Ovary (tissue), 9 donors: ENCODE measurements around the gene CETN1. TPM values are rescaled to one million over a fixed set of nuclear protein-coding genes. Genes with fewer than 3 reads are reported as not detected.

ENCODE experiments used
- DNase-seq, 5 donors: peaks; one replicate each; pipeline ENCODE4 v3.0.0-alpha.2; 2019 to 2020
- H3K27ac ChIP-seq, 2 donors: fragments of 200-600 bp; one replicate each; pipeline versions ENCODE4 v1.5.1 to v1.8.0; 2019 to 2022
- H3K27me3 ChIP-seq: fragments of 200-600 bp; one replicate; pipeline ENCODE4 v1.8.0; 2022
- H3K36me3 ChIP-seq: fragments of 200-600 bp; sonication (generic); one replicate; pipeline ENCODE4 v1.5.1; 2019
- H3K4me1 ChIP-seq: one replicate; pipeline ENCODE4 v1.8.1; 2013; ENCODE audit warnings: mild to moderate bottlenecking, moderate library complexity; ENCODE audit not compliant: insufficient read depth
- H3K4me3 ChIP-seq: fragments of 200-600 bp; sonication (generic); one replicate; pipeline ENCODE4 v1.5.1; 2017
- H3K9me3 ChIP-seq, 2 donors: fragments of 200-600 bp in 1 of 2; sonication (generic) in 1 of 2; one replicate each; pipeline versions ENCODE4 v1.5.1 to v1.8.1; 2013 to 2019; ENCODE audit warnings: mild to moderate bottlenecking in 1 of 2, moderate library complexity in 1 of 2
- CTCF ChIP-seq, 3 donors: fragments of 450-650 bp in 2 of 3; fragments of 200-600 bp in 1 of 3; IDR thresholded peaks; one replicate each; pipeline versions ENCODE4 v1.5.1 to v1.8.0; 2016 to 2022; ENCODE audit warnings: antibody characterized with exemption in 3 of 3, mild to moderate bottlenecking in 1 of 3
- EP300 ChIP-seq: sonication (generic); formaldehyde crosslinking; IDR thresholded peaks from one replicate; pipeline ENCODE4 v1.6.1; 2017; ENCODE audit warnings: antibody characterized with exemption
- POLR2A ChIP-seq: fragments of 450-650 bp; IDR thresholded peaks from one replicate; pipeline ENCODE4 v1.6.1; 2017; ENCODE audit warnings: antibody characterized with exemption, mild to moderate bottlenecking, moderate library complexity
- WGBS, 3 donors: extraction: QIAGEN DNeasy Blood & Tissue Kit in 1 of 3; methylation state at CpG; one replicate each; pipeline versions ENCODE4 v1.1.5 to v1.1.7; 2013 to 2017; 5-methylcytosine and 5-hydroxymethylcytosine counted together
- intact Hi-C, 4 donors: fragments of 100-400 bp; cut with DNase I; formaldehyde crosslinking; loops; one replicate each; pipeline versions ENCODE4 v1.11.0 to v1.15.1; 2022 to 2023
- polyA plus RNA-seq, 2 donors: library from polyadenylated mRNA; stranded (reverse); fragments of 200-250 nt in 1 of 2; fragments of 350-450 nt in 1 of 2; fragmentation: Illumina TruSeq in 1 of 2; extraction: RNeasy Lipid Tissue Mini Kit (QIAGEN cat#74804) in 1 of 2; gene quantifications; one replicate each; pipeline ENCODE4 v1.2.3, GENCODE V29; 2013 to 2014
- total RNA-seq, 7 donors: library from RNA; depleted of rRNA in 2 of 7; stranded (reverse); fragments of >200 nt in 2 of 7; fragmentation: NEBNext Ultra II Directional in 3 of 7; extraction: Animal tissue kit (Norgen Biotek cat#: 25700) in 3 of 7; gene quantifications; one replicate each; pipeline versions ENCODE4 v1.1.0 to v1.2.4, GENCODE V29; 2016 to 2023
- donor health status: DM: no; HTN: no; CAD: no; lungs with moderate emphysema.
- donor health status: DM: no; HTN: no; CAD: no.
- donor health status: Bipolar disorder and iron deficiency.
- donor health status: DM: yes; HTN: yes; CAD: no.
- donor health status: DM: no; HTN: no; CAD: no.
- donor health status: DM: yes; HTN: yes; CAD: no.

CETN1 gene
- total and polyA plus RNA-seq, 9 donors: not detected

- no peaks in the 10 kb centered on the region for H3K36me3 ChIP-seq
- H3K4me3 ChIP-seq: no peak overlapping the region
- H3K27ac ChIP-seq: no peak overlapping the region
- intact Hi-C loops: loop anchor here (5.0 to 10.0 kb wide), 3 partner anchors 208 to 342 kb away; no protein-coding TSS in a partner anchor
- WGBS, 3 donors: 51 to 63% (median 60%) methylated on average over 11 of the region's 11 CpGs
- TF ChIP-seq POLR2A (no peak), CTCF (IDR thresholded peaks at IDR 0.05) (peak in 2 of 3 donors; percentile 12 to 15), EP300 (no peak)
- no peaks in the 10 kb centered on the region for H3K4me1 ChIP-seq
- DNase-seq: peak; percentile 51 to 68 (median 62)
- no peaks in the 10 kb centered on the region for H3K9me3 ChIP-seq
- no peaks in the 10 kb centered on the region for H3K27me3 ChIP-seq
Observed at GRCh38 chr18:623761-624620, 43.8 kb downstream of the CETN1 start.

DNA sequence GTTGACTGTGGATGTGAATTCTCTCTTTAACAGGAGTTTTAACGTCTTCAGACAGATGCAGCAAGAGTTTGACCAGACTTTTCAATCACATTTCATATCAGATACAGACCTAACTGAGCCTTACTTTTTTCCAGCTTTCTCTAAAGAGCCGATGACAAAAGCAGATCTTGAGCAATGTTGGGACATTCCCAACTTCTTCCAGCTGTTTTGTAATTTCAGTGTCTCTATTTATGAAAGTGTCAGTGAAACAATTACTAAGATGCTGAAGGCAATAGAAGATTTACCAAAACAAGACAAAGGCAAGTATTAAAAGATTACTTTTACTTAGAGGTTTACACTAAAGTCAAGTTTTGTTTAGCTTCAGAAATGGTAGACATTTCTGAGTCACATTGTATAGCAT is 47.1 kb downstream of the CETN1 start:
- Histone ChIP-seq H3K36me3 (no peaks in the 10 kb centered on the region), H3K9me3 (no peaks in the 10 kb centered on the region), H3K27ac (no peak overlapping the region), H3K27me3 (no peaks in the 10 kb centered on the region), H3K4me1 (no peaks in the 10 kb centered on the region), H3K4me3 (no peak overlapping the region)
- intact Hi-C loops: loop anchor here in 2 of 4 donors (10.0 kb wide), 1 partner anchor 208 kb away; no protein-coding TSS in a partner anchor
- no peak for TF ChIP-seq POLR2A
- TF ChIP-seq EP300: no peak
- TF ChIP-seq CTCF (IDR thresholded peaks at IDR 0.05): no peak
- 46 to 69% (median 60%) methylated on average over 2 of the region's 2 CpGs for WGBS, 3 donors
- DNase-seq: no peak

DNA sequence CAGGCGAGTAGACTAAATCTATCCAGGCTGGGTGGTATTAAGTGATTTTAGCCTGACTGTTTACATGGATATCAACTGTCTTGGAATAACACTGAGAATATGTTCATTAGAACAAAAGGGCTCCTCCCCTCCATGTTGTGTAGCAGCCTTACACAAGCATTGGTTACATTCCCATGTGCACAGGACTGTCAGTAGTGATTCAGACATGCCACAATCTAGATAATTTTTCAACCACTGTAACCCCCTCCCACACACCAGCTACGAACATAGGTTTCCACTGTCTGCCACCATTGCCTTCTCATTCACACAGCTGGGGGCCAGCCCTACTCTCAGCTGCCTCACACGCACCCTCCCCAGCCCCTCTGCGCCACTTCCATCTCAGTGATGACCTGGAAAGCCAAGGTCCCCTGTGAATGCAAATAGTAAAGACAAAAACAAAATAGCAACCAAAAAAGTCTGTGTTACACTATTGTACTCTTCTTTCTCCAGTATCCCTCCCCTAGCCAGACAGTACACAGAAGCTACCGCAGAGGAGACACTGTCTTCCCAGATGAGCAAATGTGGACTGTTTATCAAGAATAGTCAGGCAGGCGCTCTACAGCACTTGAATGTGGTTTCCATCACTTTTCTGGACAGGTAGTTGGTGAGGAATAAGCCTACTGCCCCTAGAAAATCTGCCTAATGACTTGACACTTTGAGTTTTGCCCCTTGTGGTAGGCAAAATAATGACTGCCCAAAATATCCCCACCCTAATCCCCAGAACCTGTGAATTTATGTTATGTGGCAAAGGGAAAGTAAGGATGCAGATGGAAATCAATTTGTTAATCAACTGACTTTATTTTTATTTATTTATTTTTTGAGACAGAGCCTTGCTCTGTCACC is 49.3 kb downstream of the CETN1 start:
- intact Hi-C loops: loop anchor here in 2 of 4 donors (10.0 kb wide), 1 partner anchor 205 kb away; no protein-coding TSS in a partner anchor
- Histone ChIP-seq H3K4me1 (no peaks in the 10 kb centered on the region), H3K4me3 (no peak overlapping the region), H3K9me3 (no peaks in the 10 kb centered on the region), H3K27ac (no peak overlapping the region), H3K27me3 (no peaks in the 10 kb centered on the region), H3K36me3 (no peaks in the 10 kb centered on the region)
- DNase-seq: no peak
- 78 to 85% (median 81%) methylated on average over 6 of the region's 6 CpGs for whole genome bisulfite sequencing, 3 donors
- no peak for TF ChIP-seq POLR2A
- no peak for TF ChIP-seq EP300
- no peak for TF ChIP-seq CTCF (IDR thresholded peaks at IDR 0.05)

GRCh38 chr18:631560-631959 is 51.4 kb downstream of the CETN1 start:
- no peak overlapping the region for H3K4me3 ChIP-seq
- intact Hi-C loops: no loop called here
- DNase-seq: no peak
- H3K36me3 ChIP-seq: no peaks in the 10 kb centered on the region
- H3K9me3 ChIP-seq: no peaks in the 10 kb centered on the region
- no peak overlapping the region for H3K27ac ChIP-seq
- H3K27me3 ChIP-seq: no peaks in the 10 kb centered on the region
- H3K4me1 ChIP-seq: no peaks in the 10 kb centered on the region
- no peak for TF ChIP-seq CTCF (IDR thresholded peaks at IDR 0.05)
- no peak for TF ChIP-seq EP300
- no peak for TF ChIP-seq POLR2A
